SK-N-SH treated with all-trans-retinoic acid at 6 μM for 48 hours (cell line): Measurements from ENCODE around the gene TGM5.
"Not testable (repeated sequence)": the region's sequence is repeated elsewhere in the genome, so short reads cannot be mapped to it uniquely, and the experiment has no call there.

ENCODE experiments used
- ATAC-seq: fragments of 200-7000 bp; cut with Tn5 transposase; 3 replicates; pipeline ENCODE4 v1.9.1; 2020; ENCODE audit warnings: mild to moderate bottlenecking, moderate library complexity
- BACH2 ChIP-seq: fragments of 250-450 bp; sonication (Bioruptor Pico); IDR thresholded peaks from 2 replicates; pipeline ENCODE4 v1.9.0; 2021; ENCODE audit warnings: mild to moderate bottlenecking, borderline replicate concordance
- CSDC2 ChIP-seq: fragments of 250-450 bp; sonication (Bioruptor Pico); IDR thresholded peaks from 2 replicates; pipeline ENCODE4 v1.5.0; 2020; ENCODE audit warnings: mild to moderate bottlenecking, moderate library complexity
- ESRRG ChIP-seq: fragments of 250-450 bp; sonication (Bioruptor Pico); IDR thresholded peaks from 2 replicates; pipeline ENCODE4 v1.6.1; 2021; ENCODE audit warnings: mild to moderate bottlenecking
- ISL1 ChIP-seq: fragments of 250-450 bp; sonication (Bioruptor Pico); IDR thresholded peaks from 2 replicates; pipeline ENCODE4 v2.1.2; 2022; ENCODE audit warnings: mild to moderate bottlenecking, moderate library complexity
- OSR1 ChIP-seq: fragments of 250-450 bp; sonication (Bioruptor Pico); IDR thresholded peaks from 2 replicates; pipeline ENCODE4 v1.8.0; 2022; ENCODE audit warnings: moderate library complexity, mild to moderate bottlenecking, inconsistent platforms
- PATZ1 ChIP-seq: fragments of 250-450 bp; sonication (Bioruptor Pico); IDR thresholded peaks from 2 replicates; pipeline ENCODE4 v1.8.0; 2020; ENCODE audit warnings: mild to moderate bottlenecking, moderate library complexity, borderline replicate concordance
- POU6F1 ChIP-seq: fragments of 250-450 bp; sonication (Bioruptor Pico); IDR thresholded peaks from 2 replicates; pipeline ENCODE4 v1.8.0; 2021; ENCODE audit warnings: low read depth, mild to moderate bottlenecking, moderate library complexity, borderline replicate concordance
- PPARA ChIP-seq: fragments of 250-450 bp; sonication (Bioruptor Pico); IDR thresholded peaks from 2 replicates; pipeline ENCODE4 v1.5.0; 2020; ENCODE audit warnings: mild to moderate bottlenecking, borderline replicate concordance
- RARB ChIP-seq: fragments of 250-450 bp; sonication (Bioruptor Pico); IDR thresholded peaks from 2 replicates; pipeline ENCODE4 v1.8.0; 2021; ENCODE audit warnings: mild to moderate bottlenecking, moderate library complexity
- SNAI2 ChIP-seq: fragments of 250-450 bp; sonication (Bioruptor Pico); IDR thresholded peaks from 2 replicates; pipeline ENCODE4 v1.5.0; 2020; ENCODE audit warnings: mild to moderate bottlenecking, moderate library complexity
- TOX ChIP-seq: fragments of 250-450 bp; sonication (Bioruptor Pico); IDR thresholded peaks from 2 replicates; pipeline ENCODE4 v1.8.0; 2021; ENCODE audit warnings: mild to moderate bottlenecking, moderate library complexity, borderline replicate concordance
- TSHZ2 ChIP-seq: fragments of 250-450 bp; sonication (Bioruptor Pico); IDR thresholded peaks from 2 replicates; pipeline ENCODE4 v1.5.0; 2020; ENCODE audit warnings: mild to moderate bottlenecking, moderate library complexity
- ZC3H10 ChIP-seq: fragments of 250-450 bp; sonication (Bioruptor Pico); IDR thresholded peaks from 2 replicates; pipeline ENCODE4 v1.5.1; 2021; ENCODE audit warnings: mild to moderate bottlenecking, moderate library complexity
- ZFP3 ChIP-seq: fragments of 250-450 bp; sonication (Bioruptor Pico); IDR thresholded peaks from 2 replicates; pipeline ENCODE4 v1.5.0; 2020; ENCODE audit warnings: mild to moderate bottlenecking, moderate library complexity
- ZFP30 ChIP-seq: fragments of 450-650 bp; formaldehyde crosslinking; IDR thresholded peaks from 2 replicates; pipeline ENCODE4 v1.5.0; 2022; ENCODE audit warnings: mild to moderate bottlenecking, moderate library complexity
- ZNF565 ChIP-seq: fragments of 450-650 bp; formaldehyde crosslinking; conservative IDR thresholded peaks from 2 replicates; pipeline ENCODE4 v1.5.0; 2020; ENCODE audit warnings: low read depth, mild to moderate bottlenecking, moderate library complexity
- ZNF70 ChIP-seq: fragments of 450-650 bp; formaldehyde crosslinking; IDR thresholded peaks from 2 replicates; pipeline ENCODE4 v1.5.0; 2020; ENCODE audit warnings: mild to moderate bottlenecking, moderate library complexity

Gene TGM5

GRCh38 chr15:43293432-43293831 is 26.7 kb upstream of the TGM5 start:
- TF ChIP-seq ESRRG (no peak), SNAI2 (CRISPR knock-in tag) (no peak), POU6F1 (CRISPR knock-in tag) (no peak), ZFP3 (CRISPR knock-in tag) (no peak), ZFP30 (CRISPR knock-in tag) (no peak), TSHZ2 (no peak), OSR1 (CRISPR knock-in tag) (no peak), ISL1 (CRISPR knock-in tag) (no peak)

GRCh38 chr15:43292375-43293078 is 25.8 kb upstream of the TGM5 start:
- ATAC-seq: no peak; the same call in 2 of the 3 replicates

More at GRCh38 chr15:43293432-43293831, 26.7 kb upstream of the TGM5 start:
- ATAC-seq: no peak

GRCh38 chr15:43289656-43290055 is 22.9 kb upstream of the TGM5 start:
- not testable (repeated sequence) for ATAC-seq

More at GRCh38 chr15:43292375-43293078, 25.8 kb upstream of the TGM5 start:
- TF ChIP-seq ZNF565 (CRISPR knock-in tag) (no peak), TOX (CRISPR knock-in tag) (no peak), ZFP30 (CRISPR knock-in tag) (no peak), BACH2 (no peak), ZC3H10 (no peak), CSDC2 (CRISPR knock-in tag) (no peak), PATZ1 (CRISPR knock-in tag) (no peak), RARB (CRISPR knock-in tag) (no peak), POU6F1 (CRISPR knock-in tag) (no peak), OSR1 (CRISPR knock-in tag) (no peak), ZNF70 (CRISPR knock-in tag) (no peak), PPARA (CRISPR knock-in tag) (no peak), TSHZ2 (no peak), ZFP3 (CRISPR knock-in tag) (no peak), SNAI2 (CRISPR knock-in tag) (no peak), ESRRG (no peak)
